Caco-2 (cell line): Measurements from ENCODE around the gene MROH7. TPM values are rescaled to one million over a fixed set of nuclear protein-coding genes. Genes with fewer than 3 reads are reported as not detected.

Experiments used
- BruUV-seq: library from RNA; stranded (reverse); fragments of 400-500 nt; replicated peaks from 2 replicates; lab custom pipeline; 2021; lab: Mats Ljungman, UMichigan
- CTCF ChIA-PET: fragments of 300-600 bp; sonication (Branson Sonifier 250); formaldehyde crosslinking; loops from one replicate; lab custom pipeline; 2022; ENCODE audit warnings: antibody characterized with exemption; lab: Charles Lee
- POLR2A ChIA-PET: fragments of 300-600 bp; sonication (Branson Sonifier 250); formaldehyde crosslinking; loops from one replicate; lab custom pipeline; 2022; ENCODE audit warnings: antibody characterized with exemption; lab: Charles Lee
- DNase-seq, 2 experiments: peaks; one replicate each; pipeline versions ENCODE4 v3.0.0 to v3.0.0-alpha.2; 2020 to 2022
- H3K27me3 ChIP-seq: replicated peaks from 2 replicates; pipeline ENCODE4 v1.6.0; 2011; ENCODE audit warnings: low read length; ENCODE audit not compliant: control insufficient read depth, insufficient read depth
- H3K36me3 ChIP-seq: 2 replicates; pipeline ENCODE4 v1.5.1; 2011; ENCODE audit warnings: low read length; ENCODE audit not compliant: control insufficient read depth, insufficient read depth
- H3K4me1 ChIP-seq: fragments of 250-450 bp; sonication (Bioruptor Pico); 2 replicates; pipeline ENCODE4 v1.5.1; 2020; ENCODE audit warnings: mild to moderate bottlenecking
- H3K4me3 ChIP-seq: 2 replicates; pipeline ENCODE4 v1.5.1; 2011; ENCODE audit warnings: low read depth, mild to moderate bottlenecking, control low read depth, low read length
- H3K9me3 ChIP-seq: fragments of 250-450 bp; sonication (Bioruptor Pico); 2 replicates; pipeline ENCODE4 v1.5.1; 2020; ENCODE audit warnings: mild to moderate bottlenecking, moderate library complexity
- H3K27ac Mint-ChIP-seq: one replicate; pipeline ENCODE4 v1.8.0; 2022; ENCODE audit warnings: mixed read lengths; ENCODE audit not compliant: unreplicated experiment
- H3K27me3 Mint-ChIP-seq: one replicate; pipeline ENCODE4 v1.8.0; 2022; ENCODE audit warnings: mixed read lengths; ENCODE audit not compliant: insufficient read depth, unreplicated experiment
- H3K36me3 Mint-ChIP-seq: one replicate; pipeline ENCODE4 v1.8.0; 2022; ENCODE audit warnings: mild to moderate bottlenecking, mixed read lengths; ENCODE audit not compliant: insufficient read depth, unreplicated experiment
- H3K4me1 Mint-ChIP-seq: one replicate; pipeline ENCODE4 v1.8.0; 2022; ENCODE audit warnings: low read depth, mixed read lengths; ENCODE audit not compliant: unreplicated experiment
- H3K4me3 Mint-ChIP-seq: one replicate; pipeline ENCODE4 v1.8.0; 2022; ENCODE audit warnings: mild to moderate bottlenecking, moderate library complexity, mixed read lengths; ENCODE audit not compliant: unreplicated experiment
- H3K9me3 Mint-ChIP-seq: one replicate; pipeline ENCODE4 v1.8.0; 2022; ENCODE audit warnings: mixed read lengths; ENCODE audit not compliant: unreplicated experiment
- CTCF ChIP-seq, 2 experiments: fragments of 200-600 bp in 1 of 2; IDR thresholded peaks; 1 replicate in 1 of 2; 2 replicates in 1 of 2; pipeline versions ENCODE4 v1.5.1 to v1.8.0; 2011 to 2022; ENCODE audit warnings: antibody characterized with exemption in 1 of 2, control low read depth in 1 of 2, inconsistent platforms in 1 of 2, low read depth in 1 of 2, low read length in 1 of 2, mild to moderate bottlenecking in 1 of 2, moderate library complexity in 1 of 2; ENCODE audit not compliant: insufficient read depth in 1 of 2, severe bottlenecking in 1 of 2, unreplicated experiment in 1 of 2
- intact Hi-C: fragments of 100-400 bp; cut with micrococcal nuclease; formaldehyde crosslinking; loops from one replicate; pipeline ENCODE4 v1.10.0; 2022; ENCODE audit not compliant: unreplicated experiment
- total RNA-seq: library from RNA; stranded (reverse); gene quantifications from 2 replicates; pipeline ENCODE4 v1.2.3, GENCODE V29; 2022

MROH7 gene
- total RNA-seq, 1 experiment from 2014 or later, result not detected

- Histone ChIP-seq H3K9me3 (no peaks in the 10 kb centered on the region), H3K36me3 (no peaks in the 10 kb centered on the region), H3K4me1 (no peaks in the 10 kb centered on the region), H3K27me3 (no peaks in the 10 kb centered on the region), H3K4me3 (no peak overlapping the region)
- H3K36me3 Mint-ChIP-seq, result no peaks in the 10 kb centered on the region
- DNase-seq, result no peak
- ChIA-PET POLR2A (no interaction called here), CTCF (no interaction called here)
- H3K27me3 Mint-ChIP-seq, result no peaks in the 10 kb centered on the region
- no TSS peak for BruUV-seq
- intact Hi-C loops, result no loop called here
- no peak overlapping the region for H3K27ac Mint-ChIP-seq
- H3K9me3 Mint-ChIP-seq, result no peaks in the 10 kb centered on the region
- H3K4me1 Mint-ChIP-seq, result no peaks in the 10 kb centered on the region
- no peak for TF ChIP-seq CTCF (IDR thresholded peaks at IDR 0.05; ENCODE audit: insufficient read depth in 1 of 2, low read depth in 1 of 2, low read length in 1 of 2, severe bottlenecking in 1 of 2, unreplicated experiment in 1 of 2)
- H3K4me3 Mint-ChIP-seq, result no peak overlapping the region
These were observed 116.2 kb downstream of the MROH7 start for GRCh38 chr1:54757833-54758232.

GRCh38 chr1:54758678-54759348 is 117.2 kb downstream of the MROH7 start:
- Mint-ChIP-seq H3K4me1 (no peaks in the 10 kb centered on the region), H3K27ac (no peak overlapping the region), H3K36me3 (no peaks in the 10 kb centered on the region), H3K27me3 (no peaks in the 10 kb centered on the region), H3K9me3 (no peaks in the 10 kb centered on the region), H3K4me3 (no peak overlapping the region)
- Histone ChIP-seq H3K9me3 (no peaks in the 10 kb centered on the region), H3K27me3 (no peaks in the 10 kb centered on the region), H3K4me3 (no peak overlapping the region), H3K36me3 (no peaks in the 10 kb centered on the region), H3K4me1 (no peaks in the 10 kb centered on the region)
- CTCF ChIA-PET, result no interaction called here
- no TSS peak for BruUV-seq
- TF ChIP-seq CTCF (IDR thresholded peaks at IDR 0.05; ENCODE audit: insufficient read depth in 1 of 2, low read depth in 1 of 2, low read length in 1 of 2, severe bottlenecking in 1 of 2, unreplicated experiment in 1 of 2), result no peak
- intact Hi-C loops, result no loop called here
- no peak for DNase-seq
- POLR2A ChIA-PET, result no interaction called here

Other genes starting within 250 kb of the MROH7 start
- gene SSBP3, start 235.4 kb upstream of the MROH7 start, total RNA-seq, result 40.6 and 42.1 TPM in 2 replicates
- gene ACOT11, start 93.6 kb upstream of the MROH7 start, total RNA-seq, result 4.0 and 4.1 TPM in 2 replicates
- gene FAM151A, start 18.3 kb upstream of the MROH7 start, total RNA-seq, result 21.4 and 22.3 TPM in 2 replicates
- 14.0 and 14.8 TPM in 2 replicates for gene TTC4, start 74.1 kb downstream of the MROH7 start, total RNA-seq
- 5.8 and 6.5 TPM in 2 replicates for gene PARS2, start 122.7 kb downstream of the MROH7 start, total RNA-seq
- 8.8 and 9.9 TPM in 2 replicates for gene TTC22, start 159.5 kb downstream of the MROH7 start, total RNA-seq
- 433 and 522 TPM in 2 replicates for gene DHCR24, start 245.4 kb downstream of the MROH7 start, total RNA-seq